ENCODE results near the gene ARID1B.

DNA sequence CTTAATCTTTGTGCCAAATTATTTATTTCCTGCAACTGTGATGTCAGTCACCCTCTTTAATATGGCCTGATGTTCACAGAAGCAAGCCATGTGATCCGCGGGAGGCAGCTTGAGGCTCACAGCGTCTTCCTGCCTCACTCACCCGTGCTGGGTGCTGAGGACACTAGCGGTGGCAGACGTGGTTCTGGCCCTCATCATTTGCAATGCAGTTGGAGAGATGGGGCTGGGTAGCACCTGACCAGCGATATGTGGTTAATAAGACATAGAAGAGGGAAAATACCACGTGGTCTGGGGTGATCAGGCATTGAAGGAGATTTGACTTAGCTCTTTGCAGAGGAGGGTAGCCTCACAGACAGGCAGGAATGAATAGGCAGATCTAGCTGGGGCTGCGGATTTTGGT, 281.4 kb downstream of the ARID1B start:
- TF ChIP-seq, protein P1, sequence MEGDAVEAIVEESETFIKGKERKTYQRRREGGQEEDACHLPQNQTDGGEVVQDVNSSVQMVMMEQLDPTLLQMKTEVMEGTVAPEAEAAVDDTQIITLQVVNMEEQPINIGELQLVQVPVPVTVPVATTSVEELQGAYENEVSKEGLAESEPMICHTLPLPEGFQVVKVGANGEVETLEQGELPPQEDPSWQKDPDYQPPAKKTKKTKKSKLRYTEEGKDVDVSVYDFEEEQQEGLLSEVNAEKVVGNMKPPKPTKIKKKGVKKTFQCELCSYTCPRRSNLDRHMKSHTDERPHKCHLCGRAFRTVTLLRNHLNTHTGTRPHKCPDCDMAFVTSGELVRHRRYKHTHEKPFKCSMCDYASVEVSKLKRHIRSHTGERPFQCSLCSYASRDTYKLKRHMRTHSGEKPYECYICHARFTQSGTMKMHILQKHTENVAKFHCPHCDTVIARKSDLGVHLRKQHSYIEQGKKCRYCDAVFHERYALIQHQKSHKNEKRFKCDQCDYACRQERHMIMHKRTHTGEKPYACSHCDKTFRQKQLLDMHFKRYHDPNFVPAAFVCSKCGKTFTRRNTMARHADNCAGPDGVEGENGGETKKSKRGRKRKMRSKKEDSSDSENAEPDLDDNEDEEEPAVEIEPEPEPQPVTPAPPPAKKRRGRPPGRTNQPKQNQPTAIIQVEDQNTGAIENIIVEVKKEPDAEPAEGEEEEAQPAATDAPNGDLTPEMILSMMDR (IDR thresholded peaks at IDR 0.05; ENCODE audit: low read length) = no peak
- no peak for TF ChIP-seq EZH2 (IDR thresholded peaks at IDR 0.05; ENCODE audit: borderline replicate concordance, low read length)

Data from OCI-LY1 (cell line).